Liver (tissue), 9 donors: ENCODE data around the gene OOSP1. TPM values are rescaled to one million over a fixed set of nuclear protein-coding genes. Genes with fewer than 3 reads are reported as not detected.

Source experiments
- DNase-seq: peaks from one replicate; pipeline ENCODE4 v3.0.0-alpha.2; 2017; ENCODE audit warnings: low spot score
- H3K27ac ChIP-seq, 2 donors: one replicate each; pipeline ENCODE4 v1.7.0; 2013; ENCODE audit warnings: inconsistent platforms in 2 of 2, low read length in 2 of 2, control low read depth in 1 of 2, low read depth in 1 of 2, mild to moderate bottlenecking in 1 of 2
- H3K27me3 ChIP-seq, 4 donors: one replicate each; pipeline versions ENCODE4 v1.6.1 to v1.7.0; 2013; ENCODE audit warnings: low read length in 3 of 4, inconsistent platforms in 1 of 4, mild to moderate bottlenecking in 1 of 4, moderate library complexity in 1 of 4; ENCODE audit not compliant: control insufficient read depth in 4 of 4, insufficient read depth in 4 of 4
- H3K36me3 ChIP-seq, 4 donors: one replicate each; pipeline versions ENCODE4 v1.6.1 to v1.7.0; 2013; ENCODE audit warnings: low read length in 3 of 4, mild to moderate bottlenecking in 3 of 4, low read depth in 1 of 4, moderate library complexity in 1 of 4; ENCODE audit not compliant: control insufficient read depth in 4 of 4, insufficient read depth in 3 of 4
- H3K4me1 ChIP-seq, 4 donors: one replicate each; pipeline versions ENCODE4 v1.6.1 to v1.7.0; 2013; ENCODE audit warnings: low read length in 3 of 4, mild to moderate bottlenecking in 3 of 4, moderate library complexity in 1 of 4; ENCODE audit not compliant: control insufficient read depth in 4 of 4, insufficient read depth in 4 of 4
- H3K4me3 ChIP-seq, 3 donors: one replicate each; pipeline versions ENCODE4 v1.6.1 to v1.7.0; 2013; ENCODE audit warnings: low read length in 3 of 3, control low read depth in 1 of 3, low read depth in 1 of 3, mild to moderate bottlenecking in 1 of 3
- H3K9ac ChIP-seq, 2 donors: one replicate each; pipeline ENCODE4 v1.7.0; 2013; ENCODE audit warnings: low read length in 2 of 2, mild to moderate bottlenecking in 2 of 2, moderate library complexity in 2 of 2, control low read depth in 1 of 2, low read depth in 1 of 2
- H3K9me3 ChIP-seq, 4 donors: one replicate each; pipeline versions ENCODE4 v1.6.1 to v1.7.0; 2013; ENCODE audit warnings: low read length in 3 of 4; ENCODE audit not compliant: control insufficient read depth in 4 of 4
- EGR1 ChIP-seq, 2 donors: IDR thresholded peaks; 2 replicates each; pipeline ENCODE4 v1.6.1; 2016 to 2018; ENCODE audit warnings: antibody characterized with exemption in 2 of 2, low read depth in 2 of 2
- FOXA1 ChIP-seq: IDR thresholded peaks from 2 replicates; pipeline ENCODE4 v1.6.1; 2016; ENCODE audit warnings: antibody characterized with exemption
- FOXA2 ChIP-seq: IDR thresholded peaks from 2 replicates; pipeline ENCODE4 v1.6.1; 2016; ENCODE audit warnings: antibody characterized with exemption
- GABPA ChIP-seq, 2 donors: IDR thresholded peaks in 1 of 2; conservative IDR thresholded peaks in 1 of 2; 2 replicates each; pipeline ENCODE4 v1.6.1; 2016; ENCODE audit warnings: antibody characterized with exemption in 2 of 2, mild to moderate bottlenecking in 1 of 2, moderate library complexity in 1 of 2
- HNF4A ChIP-seq, 2 donors: conservative IDR thresholded peaks; 2 replicates each; pipeline ENCODE4 v1.6.1; 2016; ENCODE audit warnings: antibody characterized with exemption in 2 of 2, mild to moderate bottlenecking in 2 of 2
- HNF4G ChIP-seq: IDR thresholded peaks from 2 replicates; pipeline ENCODE4 v1.6.1; 2016; ENCODE audit warnings: antibody characterized with exemption
- JUND ChIP-seq, 2 donors: IDR thresholded peaks; 2 replicates each; pipeline ENCODE4 v1.6.1; 2016; ENCODE audit warnings: antibody characterized with exemption in 2 of 2
- NR2F2 ChIP-seq: IDR thresholded peaks from 2 replicates; pipeline ENCODE4 v1.6.1; 2016; ENCODE audit warnings: antibody characterized with exemption
- RAD21 ChIP-seq, 2 donors: IDR thresholded peaks; 2 replicates each; pipeline ENCODE4 v1.6.1; 2016; ENCODE audit warnings: antibody characterized with exemption in 2 of 2, mild to moderate bottlenecking in 2 of 2
- RXRA ChIP-seq, 2 donors: IDR thresholded peaks; 2 replicates each; pipeline ENCODE4 v1.6.1; 2017 to 2018; ENCODE audit warnings: antibody characterized with exemption in 2 of 2, mild to moderate bottlenecking in 1 of 2
- SP1 ChIP-seq: IDR thresholded peaks from 2 replicates; pipeline ENCODE4 v1.6.1; 2018; ENCODE audit warnings: antibody characterized with exemption, mild to moderate bottlenecking
- TAF1 ChIP-seq: conservative IDR thresholded peaks from 2 replicates; pipeline ENCODE4 v1.6.1; 2016; ENCODE audit warnings: antibody characterized with exemption, mild to moderate bottlenecking
- YY1 ChIP-seq: IDR thresholded peaks from 2 replicates; pipeline ENCODE4 v1.6.1; 2016; ENCODE audit warnings: antibody characterized with exemption, mild to moderate bottlenecking
- WGBS: extraction: QIAGEN DNeasy Blood & Tissue Kit; methylation state at CpG from one replicate; pipeline ENCODE4 v1.1.7; 2013; 5-methylcytosine and 5-hydroxymethylcytosine counted together
- polyA plus RNA-seq, 2 donors: library from polyadenylated mRNA; stranded (reverse) in 1 of 2; unstranded in 1 of 2; fragments of 200-250 nt in 1 of 2; fragments of >200 nt in 1 of 2; fragmentation: Nextera tagmentation in 1 of 2; extraction: Ambion mirVana in 1 of 2; gene quantifications; one replicate each; pipeline versions ENCODE4 v1.2.1 to v1.2.3, GENCODE V29; 2013 to 2015
- total RNA-seq, 2 donors: library from RNA; depleted of rRNA; stranded (reverse); fragments of >200 nt; gene quantifications; one replicate each; pipeline ENCODE4 v1.2.3, GENCODE V29; 2014
- TF ChIP-seq, protein P1 (sequence below): fragments of 150-350 bp; IDR thresholded peaks from 2 replicates; pipeline ENCODE4 v1.5.1; 2017; ENCODE audit warnings: improper control_type of control experiment, low read depth, low read length; ENCODE audit not compliant: missing input control
- TF ChIP-seq, protein P2 (sequence below): IDR thresholded peaks from 2 replicates; pipeline ENCODE4 v1.6.1; 2016; ENCODE audit warnings: antibody characterized with exemption
- TF ChIP-seq, protein P3 (sequence below): IDR thresholded peaks from 2 replicates; pipeline ENCODE4 v1.6.1; 2016; ENCODE audit warnings: antibody characterized with exemption
- TF ChIP-seq, protein P4 (sequence below): IDR thresholded peaks from 2 replicates; pipeline ENCODE4 v1.6.1; 2016; ENCODE audit warnings: antibody characterized with exemption, mild to moderate bottlenecking
- donor health status: healthy.
- donor health status: healthy.
- donor health status: healthy.
- donor health status: healthy.
- donor health status: healthy.

Gene OOSP1
- total and polyA plus RNA-seq, 4 donors, result not detected

DNA sequence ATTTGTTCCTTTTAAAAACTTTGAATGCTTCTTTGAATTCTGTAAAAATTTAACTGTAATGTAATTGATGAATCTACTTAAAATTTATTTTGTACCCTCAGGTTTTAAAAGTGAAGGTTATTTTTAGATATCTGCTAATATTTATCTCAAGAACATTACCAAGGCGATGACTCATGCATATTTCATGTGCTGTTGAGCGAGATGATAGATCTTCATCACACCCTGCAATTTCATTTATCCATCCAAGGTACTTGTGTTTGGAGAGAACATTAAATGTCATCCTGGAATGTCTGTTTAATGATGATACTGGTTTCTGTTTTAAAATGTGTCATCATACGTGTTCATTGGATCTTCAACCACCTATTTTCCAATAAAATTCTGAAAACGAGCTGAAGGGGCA, 18.9 kb downstream of the OOSP1 start:
- TF ChIP-seq FOXA1, result no peak
- no peak for TF ChIP-seq RAD21 (IDR thresholded peaks at IDR 0.05)
- no peak for TF ChIP-seq JUND (IDR thresholded peaks at IDR 0.05)
- TF ChIP-seq NR2F2, result no peak
- TF ChIP-seq, protein P1, sequence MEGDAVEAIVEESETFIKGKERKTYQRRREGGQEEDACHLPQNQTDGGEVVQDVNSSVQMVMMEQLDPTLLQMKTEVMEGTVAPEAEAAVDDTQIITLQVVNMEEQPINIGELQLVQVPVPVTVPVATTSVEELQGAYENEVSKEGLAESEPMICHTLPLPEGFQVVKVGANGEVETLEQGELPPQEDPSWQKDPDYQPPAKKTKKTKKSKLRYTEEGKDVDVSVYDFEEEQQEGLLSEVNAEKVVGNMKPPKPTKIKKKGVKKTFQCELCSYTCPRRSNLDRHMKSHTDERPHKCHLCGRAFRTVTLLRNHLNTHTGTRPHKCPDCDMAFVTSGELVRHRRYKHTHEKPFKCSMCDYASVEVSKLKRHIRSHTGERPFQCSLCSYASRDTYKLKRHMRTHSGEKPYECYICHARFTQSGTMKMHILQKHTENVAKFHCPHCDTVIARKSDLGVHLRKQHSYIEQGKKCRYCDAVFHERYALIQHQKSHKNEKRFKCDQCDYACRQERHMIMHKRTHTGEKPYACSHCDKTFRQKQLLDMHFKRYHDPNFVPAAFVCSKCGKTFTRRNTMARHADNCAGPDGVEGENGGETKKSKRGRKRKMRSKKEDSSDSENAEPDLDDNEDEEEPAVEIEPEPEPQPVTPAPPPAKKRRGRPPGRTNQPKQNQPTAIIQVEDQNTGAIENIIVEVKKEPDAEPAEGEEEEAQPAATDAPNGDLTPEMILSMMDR, result no peak
- TF ChIP-seq TAF1, result no peak
- no peak for TF ChIP-seq HNF4A (conservative IDR thresholded peaks at IDR 0.05)
- no peak for TF ChIP-seq FOXA2
- no peak for TF ChIP-seq HNF4G
- TF ChIP-seq, protein P2, sequence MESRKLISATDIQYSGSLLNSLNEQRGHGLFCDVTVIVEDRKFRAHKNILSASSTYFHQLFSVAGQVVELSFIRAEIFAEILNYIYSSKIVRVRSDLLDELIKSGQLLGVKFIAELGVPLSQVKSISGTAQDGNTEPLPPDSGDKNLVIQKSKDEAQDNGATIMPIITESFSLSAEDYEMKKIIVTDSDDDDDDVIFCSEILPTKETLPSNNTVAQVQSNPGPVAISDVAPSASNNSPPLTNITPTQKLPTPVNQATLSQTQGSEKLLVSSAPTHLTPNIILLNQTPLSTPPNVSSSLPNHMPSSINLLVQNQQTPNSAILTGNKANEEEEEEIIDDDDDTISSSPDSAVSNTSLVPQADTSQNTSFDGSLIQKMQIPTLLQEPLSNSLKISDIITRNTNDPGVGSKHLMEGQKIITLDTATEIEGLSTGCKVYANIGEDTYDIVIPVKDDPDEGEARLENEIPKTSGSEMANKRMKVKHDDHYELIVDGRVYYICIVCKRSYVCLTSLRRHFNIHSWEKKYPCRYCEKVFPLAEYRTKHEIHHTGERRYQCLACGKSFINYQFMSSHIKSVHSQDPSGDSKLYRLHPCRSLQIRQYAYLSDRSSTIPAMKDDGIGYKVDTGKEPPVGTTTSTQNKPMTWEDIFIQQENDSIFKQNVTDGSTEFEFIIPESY, result no peak
- TF ChIP-seq GABPA (IDR thresholded peaks at IDR 0.05 in 1 of 2, conservative IDR thresholded peaks at IDR 0.05 in 1 of 2), result no peak
- TF ChIP-seq SP1, result no peak
- no peak for TF ChIP-seq YY1
- TF ChIP-seq RXRA (IDR thresholded peaks at IDR 0.05), result no peak
- TF ChIP-seq EGR1 (IDR thresholded peaks at IDR 0.05; ENCODE audit: low read depth in 2 of 2), result no peak
- TF ChIP-seq, protein P3, sequence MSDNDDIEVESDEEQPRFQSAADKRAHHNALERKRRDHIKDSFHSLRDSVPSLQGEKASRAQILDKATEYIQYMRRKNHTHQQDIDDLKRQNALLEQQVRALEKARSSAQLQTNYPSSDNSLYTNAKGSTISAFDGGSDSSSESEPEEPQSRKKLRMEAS, result no peak
- no peaks in the 10 kb centered on the region for H3K4me1 ChIP-seq
- 70% methylated on average over 4 of the region's 4 CpGs for WGBS
- H3K9ac ChIP-seq, result no peak overlapping the region
- H3K36me3 ChIP-seq, result no peaks in the 10 kb centered on the region
- no peak overlapping the region for H3K27ac ChIP-seq
- peaks cover 0 to 5% (median 0%) of the 10 kb centered on the region in 4 donors for H3K27me3 ChIP-seq
- no peak overlapping the region for H3K4me3 ChIP-seq
- no peak for DNase-seq
- H3K9me3 ChIP-seq, result no peaks in the 10 kb centered on the region

DNA sequence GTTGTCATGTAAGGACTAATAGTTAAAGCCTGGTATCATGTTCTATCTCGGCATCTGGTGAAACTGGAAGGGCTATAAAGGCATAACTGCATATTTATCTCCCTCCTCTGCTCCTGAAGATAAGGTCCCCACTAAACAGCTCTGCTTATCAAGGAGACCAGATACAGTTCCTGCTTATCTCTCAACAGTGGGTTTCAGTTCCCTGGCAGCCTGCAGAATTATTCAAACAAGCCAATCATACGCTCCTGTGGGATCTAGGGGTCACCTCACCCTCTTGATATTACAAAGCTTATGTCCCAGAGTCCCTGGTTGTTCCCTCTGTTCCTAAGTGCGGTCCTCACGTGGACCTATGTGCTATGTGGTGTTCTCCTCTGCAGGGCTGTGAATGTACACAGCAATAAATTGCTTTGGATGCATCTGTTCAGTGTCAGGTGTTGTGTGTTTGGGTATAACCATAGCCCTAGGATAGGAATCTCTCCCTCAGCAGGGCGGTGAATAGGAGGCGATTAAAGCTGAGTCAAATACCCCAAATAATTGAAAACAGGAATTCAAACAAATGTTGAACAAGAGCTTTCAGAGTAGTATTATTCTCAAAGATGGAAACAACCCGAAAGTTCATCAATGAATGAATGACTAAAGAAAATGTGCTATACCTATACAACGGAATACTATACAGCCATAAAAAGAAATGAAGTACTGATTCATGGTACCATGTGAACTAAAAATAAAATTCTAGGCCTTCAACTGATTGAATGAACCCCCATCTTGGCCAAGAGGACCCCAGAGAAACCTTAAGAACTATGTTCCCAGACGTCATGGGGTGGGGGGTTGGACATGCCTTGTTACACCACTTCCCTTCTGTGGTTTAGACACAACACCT, 22.5 kb downstream of the OOSP1 start:
- Histone ChIP-seq H3K4me1 (no peaks in the 10 kb centered on the region), H3K27ac (no peak overlapping the region), H3K9ac (no peak overlapping the region), H3K4me3 (no peak overlapping the region), H3K36me3 (no peaks in the 10 kb centered on the region), H3K27me3 (no peaks in the 10 kb centered on the region), H3K9me3 (no peaks in the 10 kb centered on the region)
- WGBS, result 68% methylated on average over 9 of the region's 9 CpGs
- TF ChIP-seq, protein P3, result no peak
- TF ChIP-seq EGR1 (IDR thresholded peaks at IDR 0.05; ENCODE audit: low read depth in 2 of 2), result no peak
- TF ChIP-seq, protein P4, sequence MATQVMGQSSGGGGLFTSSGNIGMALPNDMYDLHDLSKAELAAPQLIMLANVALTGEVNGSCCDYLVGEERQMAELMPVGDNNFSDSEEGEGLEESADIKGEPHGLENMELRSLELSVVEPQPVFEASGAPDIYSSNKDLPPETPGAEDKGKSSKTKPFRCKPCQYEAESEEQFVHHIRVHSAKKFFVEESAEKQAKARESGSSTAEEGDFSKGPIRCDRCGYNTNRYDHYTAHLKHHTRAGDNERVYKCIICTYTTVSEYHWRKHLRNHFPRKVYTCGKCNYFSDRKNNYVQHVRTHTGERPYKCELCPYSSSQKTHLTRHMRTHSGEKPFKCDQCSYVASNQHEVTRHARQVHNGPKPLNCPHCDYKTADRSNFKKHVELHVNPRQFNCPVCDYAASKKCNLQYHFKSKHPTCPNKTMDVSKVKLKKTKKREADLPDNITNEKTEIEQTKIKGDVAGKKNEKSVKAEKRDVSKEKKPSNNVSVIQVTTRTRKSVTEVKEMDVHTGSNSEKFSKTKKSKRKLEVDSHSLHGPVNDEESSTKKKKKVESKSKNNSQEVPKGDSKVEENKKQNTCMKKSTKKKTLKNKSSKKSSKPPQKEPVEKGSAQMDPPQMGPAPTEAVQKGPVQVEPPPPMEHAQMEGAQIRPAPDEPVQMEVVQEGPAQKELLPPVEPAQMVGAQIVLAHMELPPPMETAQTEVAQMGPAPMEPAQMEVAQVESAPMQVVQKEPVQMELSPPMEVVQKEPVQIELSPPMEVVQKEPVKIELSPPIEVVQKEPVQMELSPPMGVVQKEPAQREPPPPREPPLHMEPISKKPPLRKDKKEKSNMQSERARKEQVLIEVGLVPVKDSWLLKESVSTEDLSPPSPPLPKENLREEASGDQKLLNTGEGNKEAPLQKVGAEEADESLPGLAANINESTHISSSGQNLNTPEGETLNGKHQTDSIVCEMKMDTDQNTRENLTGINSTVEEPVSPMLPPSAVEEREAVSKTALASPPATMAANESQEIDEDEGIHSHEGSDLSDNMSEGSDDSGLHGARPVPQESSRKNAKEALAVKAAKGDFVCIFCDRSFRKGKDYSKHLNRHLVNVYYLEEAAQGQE, result no peak
- TF ChIP-seq RAD21 (IDR thresholded peaks at IDR 0.05), result no peak
- no peak for TF ChIP-seq FOXA2
- no peak for TF ChIP-seq FOXA1
- TF ChIP-seq GABPA (IDR thresholded peaks at IDR 0.05 in 1 of 2, conservative IDR thresholded peaks at IDR 0.05 in 1 of 2), result no peak
- no peak for DNase-seq
